CD14-positive monocyte (primary cell): ENCODE measurements around the gene PTPRN2. TPM values are rescaled to one million over a fixed set of nuclear protein-coding genes. Genes with fewer than 3 reads are reported as not detected.

ENCODE experiments used
- DNase-seq, 3 donors: peaks; one replicate each; pipeline ENCODE4 v3.0.0-alpha.2; 2011 to 2022
- H2AFZ ChIP-seq: 2 replicates; pipeline ENCODE4 v1.6.0; 2012; ENCODE audit warnings: mild to moderate bottlenecking, low read depth, low read length, inconsistent platforms; ENCODE audit not compliant: insufficient read depth, poor library complexity, severe bottlenecking
- H3K27ac ChIP-seq, 2 donors: 1 replicate in 1 of 2; 2 replicates in 1 of 2; pipeline ENCODE4 v1.5.1; 2012 to 2013; ENCODE audit warnings: low read length in 2 of 2, control low read depth in 1 of 2, inconsistent platforms in 1 of 2, low read depth in 1 of 2, mild to moderate bottlenecking in 1 of 2
- H3K27me3 ChIP-seq, 2 donors: one replicate each; pipeline versions ENCODE4 v1.6.0 to v1.6.1; 2011 to 2013; ENCODE audit warnings: low read length in 2 of 2; ENCODE audit not compliant: control insufficient read depth in 2 of 2, insufficient read depth in 2 of 2
- H3K36me3 ChIP-seq, 2 donors: replicated peaks in 1 of 2; 1 replicate in 1 of 2; 2 replicates in 1 of 2; pipeline versions ENCODE4 v1.5.1 to v1.6.1; 2012 to 2013; ENCODE audit warnings: low read length in 2 of 2, control low read depth in 1 of 2, inconsistent platforms in 1 of 2, mild to moderate bottlenecking in 1 of 2; ENCODE audit not compliant: insufficient read depth in 2 of 2, control insufficient read depth in 1 of 2
- H3K4me1 ChIP-seq, 2 donors: 1 replicate in 1 of 2; 2 replicates in 1 of 2; pipeline versions ENCODE4 v1.5.1 to v1.6.1; 2012 to 2013; ENCODE audit warnings: low read length in 2 of 2, control low read depth in 1 of 2, inconsistent platforms in 1 of 2, mild to moderate bottlenecking in 1 of 2, moderate library complexity in 1 of 2; ENCODE audit not compliant: insufficient read depth in 2 of 2, control insufficient read depth in 1 of 2
- H3K4me2 ChIP-seq: replicated peaks from 2 replicates; pipeline ENCODE3; 2012; ENCODE audit warnings: low read length, moderate library complexity, mild to moderate bottlenecking; ENCODE audit not compliant: poor library complexity, severe bottlenecking; ENCODE audit errors: extremely low read depth
- H3K4me3 ChIP-seq, 3 experiments: fragments of 200-600 bp in 1 of 3; sonication (generic) in 1 of 3; replicated peaks in 1 of 3; 1 replicate in 2 of 3; 2 replicates in 1 of 3; pipeline ENCODE4 v1.5.1; 2011 to 2013; ENCODE audit warnings: low read length in 3 of 3, mild to moderate bottlenecking in 3 of 3, control low read depth in 2 of 3, low read depth in 2 of 3, inconsistent platforms in 1 of 3, moderate library complexity in 1 of 3
- H3K79me2 ChIP-seq: 2 replicates; pipeline ENCODE4 v1.6.0; 2012; ENCODE audit warnings: mild to moderate bottlenecking, control low read depth, inconsistent platforms, low read length, moderate library complexity; ENCODE audit not compliant: insufficient read depth
- H3K9ac ChIP-seq: 2 replicates; pipeline ENCODE4 v1.6.0; 2017; ENCODE audit warnings: low read length, mild to moderate bottlenecking; ENCODE audit not compliant: insufficient read depth, poor library complexity, severe bottlenecking
- H3K9me3 ChIP-seq, 2 donors: replicated peaks in 1 of 2; 1 replicate in 1 of 2; 2 replicates in 1 of 2; pipeline versions ENCODE4 v1.5.1 to v1.6.1; 2012 to 2013; ENCODE audit warnings: low read length in 2 of 2, control low read depth in 1 of 2; ENCODE audit not compliant: control insufficient read depth in 1 of 2, insufficient read depth in 1 of 2
- H4K20me1 ChIP-seq: 2 replicates; pipeline ENCODE4 v1.6.0; 2012; ENCODE audit warnings: mild to moderate bottlenecking, low read length, control low read depth, moderate library complexity; ENCODE audit not compliant: insufficient read depth
- H3K27ac Mint-ChIP-seq, 7 donors: one replicate each; pipeline ENCODE4 v1.8.0; 2020; ENCODE audit warnings: mild to moderate bottlenecking in 7 of 7, mixed read lengths in 7 of 7, moderate library complexity in 6 of 7, inconsistent platforms in 2 of 7
- H3K27me3 Mint-ChIP-seq, 3 donors: one replicate each; pipeline ENCODE4 v1.8.0; 2021 to 2022; ENCODE audit warnings: low read depth in 3 of 3, mild to moderate bottlenecking in 3 of 3, mixed read lengths in 3 of 3, moderate library complexity in 3 of 3, inconsistent platforms in 1 of 3
- H3K36me3 Mint-ChIP-seq, 2 donors: one replicate each; pipeline ENCODE4 v1.8.0; 2020; ENCODE audit warnings: mixed read lengths in 2 of 2, inconsistent platforms in 1 of 2, mild to moderate bottlenecking in 1 of 2
- H3K4me1 Mint-ChIP-seq: one replicate; pipeline ENCODE4 v1.8.0; 2020; ENCODE audit warnings: mild to moderate bottlenecking, mixed read lengths
- H3K4me3 Mint-ChIP-seq, 2 donors: one replicate each; pipeline ENCODE4 v1.8.0; 2020; ENCODE audit warnings: mild to moderate bottlenecking in 2 of 2, mixed read lengths in 2 of 2, moderate library complexity in 1 of 2
- H3K9me3 Mint-ChIP-seq, 7 donors: one replicate each; pipeline ENCODE4 v1.8.0; 2020 to 2022; ENCODE audit warnings: mixed read lengths in 7 of 7, mild to moderate bottlenecking in 6 of 7, moderate library complexity in 6 of 7, inconsistent platforms in 2 of 7
- WGBS: methylation state at CpG from one replicate; pipeline ENCODE4 v1.1.5; 2013; ENCODE audit warnings: missing lambda C conversion rate; ENCODE audit not compliant: insufficient coverage; 5-methylcytosine and 5-hydroxymethylcytosine counted together
- intact Hi-C, 2 donors: fragments of 100-400 bp; cut with micrococcal nuclease; formaldehyde crosslinking; loops; one replicate each; pipeline versions ENCODE4 v1.15.0 to v1.15.1; 2023
- polyA plus RNA-seq, 3 donors: library from polyadenylated mRNA; depleted of rRNA in 1 of 3; unstranded in 2 of 3; stranded (reverse) in 1 of 3; fragments of 300-500 nt in 2 of 3; fragments of >200 nt in 1 of 3; fragmentation: Illumina TruSeq in 2 of 3; gene quantifications; 1 replicate in 2 of 3; 2 replicates in 1 of 3; pipeline ENCODE4 v1.2.3, GENCODE V29; 2012 to 2021
- TF ChIP-seq, protein P1 (sequence below): fragments of 200-600 bp; IDR thresholded peaks from one replicate; pipeline ENCODE4 v1.8.0; 2022; ENCODE audit warnings: antibody characterized with exemption, mild to moderate bottlenecking

The PTPRN2 gene
- polyA plus RNA-seq, 3 donors, result 0.25 to 1.4 (median 0.97) TPM

DNA sequence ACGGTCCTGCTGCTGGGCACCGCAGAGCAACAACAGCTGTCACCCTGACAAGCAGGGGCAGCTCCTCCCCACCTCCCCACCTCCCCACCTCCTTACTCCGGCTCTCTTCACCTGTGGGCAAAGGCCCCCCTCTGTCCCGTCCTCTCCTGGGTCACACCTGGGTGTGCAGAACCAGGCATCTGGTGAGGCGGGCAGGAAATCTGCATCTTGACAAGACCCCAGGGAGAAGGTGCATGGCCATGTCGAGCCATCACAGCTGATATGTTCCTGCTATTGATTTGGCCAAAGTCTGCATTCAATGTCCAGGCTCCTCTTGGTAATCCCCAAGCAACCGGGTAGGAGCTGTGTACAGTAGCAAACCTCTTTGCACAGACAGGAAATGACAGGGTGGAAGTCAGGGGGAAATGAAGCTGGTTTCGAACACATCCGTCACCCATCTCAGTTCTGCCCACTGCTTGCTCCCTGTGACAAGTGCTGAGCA lies 696.7 kb downstream of the PTPRN2 start:
- no peaks in the 10 kb centered on the region for H3K36me3 ChIP-seq
- H3K4me3 ChIP-seq, result no peak overlapping the region
- no peak overlapping the region for H3K4me3 Mint-ChIP-seq
- intact Hi-C loops, result no loop called here
- H3K27ac ChIP-seq, result no peak overlapping the region
- H3K79me2 ChIP-seq, result no peaks in the 10 kb centered on the region
- peaks cover 0 to 4% (median 0%) of the 10 kb centered on the region in 7 donors for H3K9me3 Mint-ChIP-seq
- no peak overlapping the region for H3K4me2 ChIP-seq
- TF ChIP-seq, protein P1, sequence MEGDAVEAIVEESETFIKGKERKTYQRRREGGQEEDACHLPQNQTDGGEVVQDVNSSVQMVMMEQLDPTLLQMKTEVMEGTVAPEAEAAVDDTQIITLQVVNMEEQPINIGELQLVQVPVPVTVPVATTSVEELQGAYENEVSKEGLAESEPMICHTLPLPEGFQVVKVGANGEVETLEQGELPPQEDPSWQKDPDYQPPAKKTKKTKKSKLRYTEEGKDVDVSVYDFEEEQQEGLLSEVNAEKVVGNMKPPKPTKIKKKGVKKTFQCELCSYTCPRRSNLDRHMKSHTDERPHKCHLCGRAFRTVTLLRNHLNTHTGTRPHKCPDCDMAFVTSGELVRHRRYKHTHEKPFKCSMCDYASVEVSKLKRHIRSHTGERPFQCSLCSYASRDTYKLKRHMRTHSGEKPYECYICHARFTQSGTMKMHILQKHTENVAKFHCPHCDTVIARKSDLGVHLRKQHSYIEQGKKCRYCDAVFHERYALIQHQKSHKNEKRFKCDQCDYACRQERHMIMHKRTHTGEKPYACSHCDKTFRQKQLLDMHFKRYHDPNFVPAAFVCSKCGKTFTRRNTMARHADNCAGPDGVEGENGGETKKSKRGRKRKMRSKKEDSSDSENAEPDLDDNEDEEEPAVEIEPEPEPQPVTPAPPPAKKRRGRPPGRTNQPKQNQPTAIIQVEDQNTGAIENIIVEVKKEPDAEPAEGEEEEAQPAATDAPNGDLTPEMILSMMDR, result no peak
- no peaks in the 10 kb centered on the region for H3K4me1 Mint-ChIP-seq
- 81% methylated on average over 6 of the region's 9 CpGs for WGBS
- no peaks in the 10 kb centered on the region for H3K9me3 ChIP-seq
- H3K36me3 Mint-ChIP-seq, result no peaks in the 10 kb centered on the region
- no peaks in the 10 kb centered on the region for H3K4me1 ChIP-seq
- H4K20me1 ChIP-seq, result no peaks in the 10 kb centered on the region
- no peak overlapping the region for H2AFZ ChIP-seq
- peaks cover 11 to 19% (median 15%) of the 10 kb centered on the region in 3 donors for H3K27me3 Mint-ChIP-seq
- H3K9ac ChIP-seq, result no peak overlapping the region
- no peak for DNase-seq
- no peaks in the 10 kb centered on the region for H3K27me3 ChIP-seq
- H3K27ac Mint-ChIP-seq, result no peak overlapping the region

DNA sequence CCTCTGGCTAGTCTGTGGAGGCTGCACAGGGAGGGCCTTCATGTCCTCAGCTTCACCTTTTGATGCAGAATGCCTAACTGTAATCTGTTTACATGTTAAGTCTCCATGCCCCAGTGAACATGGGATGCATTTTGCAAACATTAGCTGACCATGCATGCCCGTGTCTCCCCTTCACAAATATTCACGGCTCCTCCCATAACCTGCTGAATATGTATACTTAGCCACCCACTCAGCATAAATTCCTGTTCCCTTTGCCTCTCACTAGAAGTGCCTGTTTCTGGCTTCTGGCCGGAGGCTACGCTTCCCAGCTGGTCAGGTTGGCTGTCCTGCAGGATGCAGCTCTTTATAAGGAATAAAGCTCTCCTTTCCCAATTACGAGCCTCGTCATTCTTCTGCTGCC lies 698.1 kb downstream of the PTPRN2 start:
- Mint-ChIP-seq H3K4me1 (no peaks in the 10 kb centered on the region), H3K4me3 (no peak overlapping the region), H3K27me3 (peaks cover 11 to 17% (median 14%) of the 10 kb centered on the region in 3 donors), H3K9me3 (peaks cover 0 to 4% (median 2%) of the 10 kb centered on the region in 7 donors), H3K36me3 (no peaks in the 10 kb centered on the region), H3K27ac (peak overlapping the region in 1 of 7 donors; percentile 12)
- H3K9me3 ChIP-seq, result peaks cover 3 to 6% of the 10 kb centered on the region in 2 donors
- TF ChIP-seq, protein P1, result no peak
- H3K4me3 ChIP-seq, result no peak overlapping the region
- H4K20me1 ChIP-seq, result no peaks in the 10 kb centered on the region
- H3K27me3 ChIP-seq, result no peaks in the 10 kb centered on the region
- WGBS, result 91% methylated on average over 6 of the region's 6 CpGs
- H2AFZ ChIP-seq, result no peak overlapping the region
- intact Hi-C loops, result no loop called here
- H3K79me2 ChIP-seq, result no peaks in the 10 kb centered on the region
- H3K4me2 ChIP-seq, result no peak overlapping the region
- H3K36me3 ChIP-seq, result no peaks in the 10 kb centered on the region
- no peak for DNase-seq
- no peak overlapping the region for H3K9ac ChIP-seq
- no peaks in the 10 kb centered on the region for H3K4me1 ChIP-seq
- no peak overlapping the region for H3K27ac ChIP-seq
